HG02798 (cell line): ENCODE data around the gene GFOD2.

Experiments
- ATAC-seq: cut with Tn5 transposase; IDR thresholded peaks from one replicate; pipeline ENCODE4 v1.9.1; 2021; ENCODE audit warnings: mild to moderate bottlenecking; ENCODE audit not compliant: unreplicated experiment, poor library complexity

The GFOD2 gene

GRCh38 chr16:67647681-67648080 lies 71.4 kb downstream of the GFOD2 start:
- ATAC-seq = no peak

GRCh38 chr16:67647111-67647651 lies 71.9 kb downstream of the GFOD2 start:
- ATAC-seq = no peak

GRCh38 chr16:67645397-67646121 lies 73.6 kb downstream of the GFOD2 start:
- ATAC-seq = no peak

GRCh38 chr16:67644038-67644437 lies 75.1 kb downstream of the GFOD2 start:
- no peak for ATAC-seq

GRCh38 chr16:67641779-67642708 lies 77.1 kb downstream of the GFOD2 start:
- ATAC-seq = no peak

- no peak for ATAC-seq
Observed at GRCh38 chr16:67637625-67638024, 81.5 kb downstream of the GFOD2 start.

GRCh38 chr16:67636713-67637112 lies 82.4 kb downstream of the GFOD2 start:
- no peak for ATAC-seq

GRCh38 chr16:67632415-67633172 lies 86.5 kb downstream of the GFOD2 start:
- ATAC-seq = no peak

GRCh38 chr16:67628216-67628615 lies 90.9 kb downstream of the GFOD2 start:
- ATAC-seq = no peak
